Left renal pelvis (tissue), 4 donors: ENCODE measurements around the gene CCDC158. TPM values are rescaled to one million over a fixed set of nuclear protein-coding genes. Genes with fewer than 3 reads are reported as not detected.

Experiments
- polyA plus RNA-seq, 4 donors: library from polyadenylated mRNA; unstranded; fragments of 120-200 nt; gene quantifications; one replicate each; pipeline ENCODE4 v1.2.1, GENCODE V29; 2013; ENCODE audit not compliant: insufficient read length in 4 of 4

CCDC158 gene
- polyA plus RNA-seq, 4 donors, result 0.41 to 0.85 (median 0.66) TPM

Other genes starting within 250 kb of the CCDC158 start
- gene SCARB2, start 207.3 kb downstream of the CCDC158 start, polyA plus RNA-seq, result 100 to 1,000 TPM; 138 to 220 (median 191) TPM
- gene FAM47E, start 169.4 kb downstream of the CCDC158 start, polyA plus RNA-seq, result 10 to 100 TPM in 1 of 4 donors, 1 to 10 TPM in 2, under 1 TPM in 1; 0.53 to 11.1 (median 6.6) TPM
- 1 to 10 TPM; 1.1 to 2.0 (median 1.5) TPM for gene STBD1, start 114.4 kb downstream of the CCDC158 start, polyA plus RNA-seq
- 10 to 100 TPM; 24.2 to 37.8 (median 34.9) TPM for gene SHROOM3, start 14.1 kb upstream of the CCDC158 start, polyA plus RNA-seq